ENCODE measurements around the gene ARHGAP45.
A peak's percentile ranks its signal among the peaks of the same experiment; 100 is the strongest.

The ARHGAP45 gene

DNA sequence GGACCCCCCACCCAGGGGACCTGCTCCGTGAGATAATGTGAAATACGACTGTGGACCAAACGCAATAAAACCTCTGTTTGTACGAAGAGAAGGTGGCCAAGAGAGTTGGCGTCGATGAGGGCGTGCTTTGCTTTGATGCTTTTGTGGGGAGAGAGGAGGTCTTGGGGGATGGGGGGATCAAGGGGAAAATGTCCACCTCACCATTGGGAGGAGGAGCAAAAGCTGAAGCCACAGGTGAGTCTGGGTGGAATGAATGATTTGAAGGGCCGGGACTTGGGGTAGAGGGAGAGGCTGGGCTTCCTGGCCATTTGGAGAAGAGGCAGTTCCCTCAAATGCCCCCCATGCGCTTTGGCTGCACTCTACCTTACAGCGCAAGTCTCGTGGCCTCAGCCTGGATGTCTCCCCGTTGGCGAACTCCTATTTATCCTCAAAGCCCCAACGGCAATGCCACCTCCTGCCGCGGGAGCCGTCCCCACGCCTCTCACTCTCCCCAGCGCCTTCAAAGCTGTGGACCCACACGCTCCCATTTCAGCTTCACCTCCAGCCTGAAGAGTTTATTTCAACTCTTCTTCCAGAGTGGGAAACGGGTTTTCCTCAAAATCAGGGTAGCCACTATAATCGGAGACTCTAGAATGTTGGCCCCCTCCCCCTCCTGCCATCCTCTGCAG, 27.9 kb upstream of the ARHGAP45 start:
- no peak for DNase-seq (ENCODE audit: low spot score)

GRCh38 chr19:1039646-1040475, 27.1 kb upstream of the ARHGAP45 start, which contains the start of gene ABCA7:
Gene ABCA7, plus strand, starts transcription at chr19:1040107. Its CDS starts 1,255 bp downstream, at chr19:1041362.
- peak; percentile 98 for DNase-seq (ENCODE audit: low spot score)

GRCh38 chr19:1040476-1041271, 26.3 kb upstream of the ARHGAP45 start:
- peak; percentile 97 for DNase-seq (ENCODE audit: low spot score)

- no peak for DNase-seq (ENCODE audit: low spot score)
Observed at GRCh38 chr19:1041272-1041834, 25.6 kb upstream of the ARHGAP45 start.

DNA sequence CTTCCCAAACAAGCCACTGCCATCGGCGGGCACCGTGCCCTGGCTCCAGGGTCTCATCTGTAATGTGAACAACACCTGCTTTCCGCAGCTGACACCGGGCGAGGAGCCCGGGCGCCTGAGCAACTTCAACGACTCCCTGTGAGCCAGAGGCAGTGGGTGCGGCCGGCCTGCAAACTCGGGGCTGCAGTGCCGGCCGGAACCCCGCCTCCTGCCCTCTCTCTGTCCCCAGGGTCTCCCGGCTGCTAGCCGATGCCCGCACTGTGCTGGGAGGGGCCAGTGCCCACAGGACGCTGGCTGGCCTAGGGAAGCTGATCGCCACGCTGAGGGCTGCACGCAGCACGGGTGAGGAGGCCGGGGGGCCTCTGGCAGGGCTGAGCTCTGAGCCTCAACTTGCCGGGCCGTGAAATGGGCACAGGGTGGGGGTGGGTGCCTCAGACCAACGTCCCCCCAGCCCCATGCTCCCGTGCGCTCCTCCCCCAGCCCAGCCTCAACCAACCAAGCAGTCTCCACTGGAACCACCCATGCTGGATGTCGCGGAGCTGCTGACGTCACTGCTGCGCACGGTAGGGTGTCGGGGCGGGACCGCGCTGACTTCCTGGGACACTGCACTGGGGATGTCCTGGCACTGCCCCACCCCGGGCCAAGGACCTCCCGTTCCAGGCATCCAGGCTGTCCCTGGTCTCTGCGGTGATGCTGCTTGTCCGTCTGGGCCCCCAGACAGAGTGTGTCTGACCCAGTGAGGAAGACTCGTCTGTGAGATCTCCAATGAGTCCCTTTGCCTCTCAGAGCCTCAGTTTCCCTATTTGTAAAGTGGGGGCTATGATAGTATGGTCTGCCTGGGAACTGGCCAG, 24.9 kb upstream of the ARHGAP45 start:
- peak; percentile 79 for DNase-seq (ENCODE audit: low spot score)

- peak; percentile 83 for DNase-seq (ENCODE audit: low spot score)
Observed at GRCh38 chr19:1042689-1043511, 24.1 kb upstream of the ARHGAP45 start.

- peak; percentile 63 for DNase-seq (ENCODE audit: low spot score)
Observed at GRCh38 chr19:1045247-1045603, 21.7 kb upstream of the ARHGAP45 start.

DNA sequence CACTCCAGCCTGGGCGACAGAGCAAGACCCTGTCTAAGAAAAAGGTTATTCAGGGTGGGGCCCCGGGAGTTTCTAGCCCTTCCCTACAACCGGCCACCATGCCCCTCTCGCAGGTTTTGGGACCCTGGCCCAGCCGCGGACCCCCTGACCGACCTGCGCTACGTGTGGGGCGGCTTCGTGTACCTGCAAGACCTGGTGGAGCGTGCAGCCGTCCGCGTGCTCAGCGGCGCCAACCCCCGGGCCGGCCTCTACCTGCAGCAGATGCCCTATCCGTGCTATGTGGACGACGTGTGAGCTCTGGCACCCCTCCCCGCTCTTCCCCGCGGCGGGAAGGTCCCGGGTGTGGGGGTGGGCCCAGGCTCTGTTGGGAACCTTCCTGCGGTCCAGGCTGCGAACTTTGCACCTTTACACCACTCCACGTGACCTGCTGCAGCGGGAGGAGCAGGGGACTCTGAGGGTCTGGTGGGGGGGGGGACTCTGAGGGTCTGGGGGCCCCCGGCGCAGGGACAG, 20.8 kb upstream of the ARHGAP45 start:
- DNase-seq (ENCODE audit: low spot score), result no peak

DNA sequence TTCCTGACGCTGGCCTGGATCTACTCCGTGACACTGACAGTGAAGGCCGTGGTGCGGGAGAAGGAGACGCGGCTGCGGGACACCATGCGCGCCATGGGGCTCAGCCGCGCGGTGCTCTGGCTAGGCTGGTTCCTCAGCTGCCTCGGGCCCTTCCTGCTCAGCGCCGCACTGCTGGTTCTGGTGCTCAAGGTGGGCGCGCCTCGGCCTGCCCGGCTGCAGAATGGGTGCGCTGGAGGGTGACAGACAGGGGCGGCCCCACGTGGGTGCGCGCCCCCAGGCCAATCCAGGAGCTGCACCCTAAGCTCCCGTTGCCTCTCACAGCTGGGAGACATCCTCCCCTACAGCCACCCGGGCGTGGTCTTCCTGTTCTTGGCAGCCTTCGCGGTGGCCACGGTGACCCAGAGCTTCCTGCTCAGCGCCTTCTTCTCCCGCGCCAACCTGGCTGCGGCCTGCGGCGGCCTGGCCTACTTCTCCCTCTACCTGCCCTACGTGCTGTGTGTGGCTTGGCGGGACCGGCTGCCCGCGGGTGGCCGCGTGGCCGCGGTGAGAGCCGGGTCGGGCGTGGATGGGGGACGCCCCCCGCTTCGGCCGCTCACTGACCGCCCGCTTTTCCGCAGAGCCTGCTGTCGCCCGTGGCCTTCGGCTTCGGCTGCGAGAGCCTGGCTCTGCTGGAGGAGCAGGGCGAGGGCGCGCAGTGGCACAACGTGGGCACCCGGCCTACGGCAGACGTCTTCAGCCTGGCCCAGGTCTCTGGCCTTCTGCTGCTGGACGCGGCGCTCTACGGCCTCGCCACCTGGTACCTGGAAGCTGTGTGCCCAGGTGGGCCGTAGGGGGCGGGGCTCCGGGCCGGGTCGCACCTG, 19.9 kb upstream of the ARHGAP45 start:
- DNase-seq (ENCODE audit: low spot score), result no peak

DNA sequence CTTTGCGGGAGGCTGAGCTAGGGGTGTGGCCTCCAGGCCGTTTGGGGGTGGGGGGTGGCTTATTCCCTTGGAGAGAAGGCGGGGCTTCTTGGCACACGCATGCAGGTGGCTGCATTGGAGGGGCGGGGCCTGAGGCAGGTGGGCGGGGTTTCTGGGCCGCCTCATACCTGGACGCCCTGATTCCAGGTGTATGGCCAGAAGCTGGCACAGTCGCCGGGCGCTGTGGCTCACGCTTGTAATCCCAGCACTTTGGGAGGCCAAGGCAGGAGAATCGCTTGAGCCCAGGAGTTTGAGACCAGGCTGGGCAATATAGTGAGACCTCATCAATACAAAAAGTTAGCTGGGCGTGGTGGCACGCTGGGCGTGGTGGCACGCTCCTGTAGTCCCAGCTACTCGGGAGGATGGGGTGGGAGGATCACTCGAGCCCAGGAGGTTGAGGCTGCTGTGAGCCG, 19.2 kb upstream of the ARHGAP45 start:
- DNase-seq (ENCODE audit: low spot score), result no peak

DNA sequence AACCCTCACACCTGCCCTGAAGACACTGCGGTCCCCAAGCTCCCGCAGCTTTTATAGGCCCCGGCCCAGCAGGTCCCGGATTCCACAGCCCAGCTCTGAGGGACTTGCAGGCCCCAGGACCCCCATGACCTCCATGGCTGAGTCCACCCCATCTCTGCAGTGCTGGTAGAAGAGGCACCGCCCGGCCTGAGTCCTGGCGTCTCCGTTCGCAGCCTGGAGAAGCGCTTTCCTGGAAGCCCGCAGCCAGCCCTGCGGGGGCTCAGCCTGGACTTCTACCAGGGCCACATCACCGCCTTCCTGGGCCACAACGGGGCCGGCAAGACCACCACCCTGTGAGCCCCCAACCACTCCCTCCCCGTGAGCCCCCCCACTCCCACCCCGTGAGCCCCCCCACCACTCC, 17.9 kb upstream of the ARHGAP45 start:
- DNase-seq (ENCODE audit: low spot score), result no peak

DNA sequence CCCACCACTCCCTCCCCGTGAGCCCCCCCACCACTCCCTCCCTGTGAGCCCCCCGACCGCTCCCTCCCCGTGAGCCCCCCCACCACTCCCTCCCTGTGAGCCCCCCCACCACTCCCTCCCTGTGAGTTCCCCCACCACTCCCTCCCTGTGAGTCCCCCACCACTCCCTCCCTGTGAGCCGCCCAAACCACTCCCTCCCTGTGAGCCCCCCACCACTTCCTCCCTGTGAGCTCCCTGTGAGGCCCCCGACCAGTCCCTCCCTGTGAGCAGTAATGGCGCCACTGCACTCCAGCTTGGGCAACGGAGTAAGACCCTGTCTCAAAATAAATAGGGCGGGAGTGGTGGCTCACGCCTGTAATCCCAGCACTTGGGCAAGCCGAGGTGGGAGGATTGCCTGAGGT, 17.2 kb upstream of the ARHGAP45 start:
- no peak for DNase-seq (ENCODE audit: low spot score)

DNA sequence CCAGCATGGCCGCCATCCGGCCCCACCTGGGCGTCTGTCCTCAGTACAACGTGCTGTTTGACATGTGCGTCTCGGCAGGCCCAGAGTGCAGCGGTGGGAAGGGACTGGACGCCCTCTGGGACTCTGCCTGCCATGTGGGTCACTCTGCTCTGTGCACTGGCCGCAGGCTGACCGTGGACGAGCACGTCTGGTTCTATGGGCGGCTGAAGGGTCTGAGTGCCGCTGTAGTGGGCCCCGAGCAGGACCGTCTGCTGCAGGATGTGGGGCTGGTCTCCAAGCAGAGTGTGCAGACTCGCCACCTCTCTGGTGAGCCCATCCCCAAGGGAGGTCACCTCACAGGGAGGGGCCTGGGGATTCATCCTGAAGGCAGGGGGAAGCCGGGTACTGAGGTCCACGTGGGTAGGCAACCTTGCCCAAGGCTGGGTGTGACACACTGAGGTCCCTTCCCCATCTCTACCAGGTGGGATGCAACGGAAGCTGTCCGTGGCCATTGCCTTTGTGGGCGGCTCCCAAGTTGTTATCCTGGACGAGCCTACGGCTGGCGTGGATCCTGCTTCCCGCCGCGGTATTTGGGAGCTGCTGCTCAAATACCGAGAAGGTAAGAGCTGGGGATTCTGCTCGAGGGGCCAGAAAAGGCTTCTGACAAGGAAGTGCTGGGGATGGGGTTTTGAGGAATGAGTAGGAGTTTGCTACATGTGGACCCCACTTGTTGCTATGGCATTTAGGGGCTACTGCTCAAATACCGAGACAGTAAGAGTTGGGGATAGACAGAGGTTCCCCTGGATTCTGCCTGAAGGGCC, 15.8 kb upstream of the ARHGAP45 start:
- no peak for DNase-seq (ENCODE audit: low spot score)

GRCh38 chr19:1051791-1052190, 15.2 kb upstream of the ARHGAP45 start:
- no peak for DNase-seq (ENCODE audit: low spot score)

- no peak for DNase-seq (ENCODE audit: low spot score)
Observed at GRCh38 chr19:1052349-1052975, 14.5 kb upstream of the ARHGAP45 start.

GRCh38 chr19:1053176-1054101, 13.5 kb upstream of the ARHGAP45 start:
- no peak for DNase-seq (ENCODE audit: low spot score)

All from D341Med (cell line).